Effector CD4-positive, alpha-beta T cell (primary cell): ENCODE data around the gene ST6GAL1.
"Not testable (repeated sequence)": the region's sequence is repeated elsewhere in the genome, so short reads cannot be mapped to it uniquely, and the experiment has no call there.

Experiments used
- DNase-seq: peaks from one replicate; pipeline ENCODE4 v3.0.0-alpha.2; 2020

The ST6GAL1 gene

GRCh38 chr3:186942168-186942567 is 11.8 kb downstream of the ST6GAL1 start:
- no peak for DNase-seq

DNA sequence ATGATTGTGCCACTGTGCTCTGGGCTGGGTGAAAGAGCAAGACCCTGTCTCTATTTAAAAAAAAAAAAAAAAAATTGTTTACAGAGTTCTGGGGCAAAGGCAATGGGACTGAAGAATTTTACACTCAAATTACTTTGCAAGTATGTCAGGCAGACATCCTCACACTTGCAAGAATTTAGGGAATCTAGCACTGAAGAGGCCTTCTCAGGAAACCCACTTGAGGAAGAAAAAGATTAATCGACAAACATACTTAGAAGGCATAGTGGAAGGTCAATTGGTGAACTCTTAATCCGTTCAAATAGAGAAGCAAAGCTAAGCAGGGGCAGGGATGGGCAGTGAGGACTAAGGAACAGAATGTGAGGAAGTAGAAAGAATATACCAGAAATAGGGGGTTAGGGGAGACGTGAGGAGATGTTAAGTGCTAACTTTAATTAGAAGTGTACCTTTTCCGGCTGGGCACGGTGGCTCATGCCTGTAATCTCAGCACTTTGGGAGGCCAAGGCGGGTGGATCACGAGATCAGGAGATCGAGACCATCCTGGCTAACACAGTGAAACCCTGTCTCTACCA is 15.0 kb downstream of the ST6GAL1 start:
- no peak for DNase-seq

GRCh38 chr3:186946756-186947375 is 16.5 kb downstream of the ST6GAL1 start:
- no peak for DNase-seq

- DNase-seq = no peak
These were observed 19.1 kb downstream of the ST6GAL1 start for GRCh38 chr3:186949281-186949982.

- no peak for DNase-seq
These were observed 20.2 kb downstream of the ST6GAL1 start for GRCh38 chr3:186950402-186951093.

- DNase-seq = no peak
These were observed 21.6 kb downstream of the ST6GAL1 start for GRCh38 chr3:186951640-186952552.

DNA sequence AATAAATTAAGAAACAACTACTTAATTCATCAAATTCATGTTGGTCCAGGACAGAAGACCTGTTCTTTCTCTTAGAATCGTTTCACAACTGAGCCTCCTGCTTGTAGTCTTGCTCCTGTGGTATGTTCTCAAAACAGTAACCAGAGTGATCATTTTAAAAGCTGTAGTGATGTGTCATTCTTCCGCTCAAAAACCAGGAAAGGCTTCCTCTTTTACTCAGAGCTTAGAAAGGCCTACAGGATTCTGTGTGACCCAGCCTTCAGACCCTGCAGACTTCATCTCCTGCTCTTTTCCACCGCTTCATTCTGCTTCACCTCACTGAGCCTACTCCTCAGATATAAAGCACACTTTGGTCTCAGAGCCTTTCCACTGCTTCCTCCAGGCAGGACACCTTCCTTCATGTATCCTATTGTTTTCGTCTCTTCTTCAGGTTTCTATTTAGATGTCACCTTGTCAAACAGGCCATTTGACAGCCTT is 22.7 kb downstream of the ST6GAL1 start:
- DNase-seq = no peak

GRCh38 chr3:186953992-186954699 is 23.8 kb downstream of the ST6GAL1 start:
- DNase-seq = not testable (repeated sequence)

DNA sequence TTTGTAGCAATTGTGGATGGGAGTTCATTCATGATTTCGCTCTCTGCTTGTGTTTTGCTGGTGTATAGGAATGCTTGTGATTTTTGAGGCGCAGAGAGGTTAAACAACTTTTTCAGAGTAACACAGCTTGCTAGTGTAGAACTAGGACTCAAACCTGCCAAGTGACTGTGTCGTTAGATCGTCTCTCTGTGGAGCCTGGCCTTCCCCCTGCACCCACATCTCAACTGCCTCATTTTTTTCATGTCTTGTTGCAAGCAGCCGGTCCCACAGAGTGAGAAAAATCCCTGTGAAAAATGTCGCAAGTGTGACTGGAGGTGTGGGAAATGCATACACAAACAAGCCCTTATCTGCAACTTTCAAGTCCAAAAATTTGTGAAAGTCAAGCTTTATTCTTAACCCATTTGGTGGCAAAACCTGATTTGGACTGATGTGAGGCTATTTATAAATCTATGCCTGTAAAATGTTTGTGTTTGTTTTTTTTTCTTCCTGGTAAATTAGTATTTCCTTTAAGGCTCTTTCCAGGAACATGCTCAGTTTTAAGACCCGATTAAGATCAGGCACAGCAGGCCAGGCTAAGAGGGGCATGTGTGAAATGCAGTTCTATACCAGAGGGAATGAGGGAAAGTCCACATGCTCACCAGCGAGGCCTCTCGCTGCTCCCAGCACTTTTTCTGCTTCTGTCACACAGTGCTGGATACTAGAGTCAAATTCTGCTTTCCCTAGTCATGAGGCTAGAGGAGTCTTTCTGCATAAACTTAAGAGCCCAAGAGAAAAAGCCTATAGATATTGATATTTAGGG is 25.8 kb downstream of the ST6GAL1 start:
- DNase-seq = no peak

DNA sequence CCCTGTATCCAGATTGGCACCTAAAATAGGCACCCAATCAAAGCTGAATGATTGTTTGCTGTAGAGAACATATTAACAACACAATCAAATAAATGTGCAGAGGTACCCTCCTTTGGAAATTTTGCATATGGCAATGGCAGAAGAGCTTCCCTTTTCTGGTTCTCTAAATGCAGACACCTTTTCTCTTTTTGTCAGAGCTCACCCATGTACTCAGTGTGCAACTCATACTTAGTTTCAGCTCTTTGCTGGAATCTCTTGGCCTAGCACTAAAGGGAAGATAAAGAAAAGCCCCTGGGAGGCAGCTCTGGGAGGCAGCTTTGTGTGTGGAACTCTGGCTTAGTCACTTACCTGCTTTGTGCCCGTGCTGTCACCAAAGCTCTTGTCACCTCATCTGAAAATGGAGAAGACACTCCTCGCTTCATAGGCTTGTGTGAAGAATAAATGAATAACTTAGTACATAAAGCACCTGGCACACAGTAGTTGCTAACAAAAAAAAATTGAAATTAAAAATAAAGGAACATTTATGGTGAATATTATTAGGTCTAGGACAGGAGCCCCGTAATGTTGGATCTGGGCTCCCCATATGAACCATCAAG is 28.8 kb downstream of the ST6GAL1 start:
- no peak for DNase-seq

DNA sequence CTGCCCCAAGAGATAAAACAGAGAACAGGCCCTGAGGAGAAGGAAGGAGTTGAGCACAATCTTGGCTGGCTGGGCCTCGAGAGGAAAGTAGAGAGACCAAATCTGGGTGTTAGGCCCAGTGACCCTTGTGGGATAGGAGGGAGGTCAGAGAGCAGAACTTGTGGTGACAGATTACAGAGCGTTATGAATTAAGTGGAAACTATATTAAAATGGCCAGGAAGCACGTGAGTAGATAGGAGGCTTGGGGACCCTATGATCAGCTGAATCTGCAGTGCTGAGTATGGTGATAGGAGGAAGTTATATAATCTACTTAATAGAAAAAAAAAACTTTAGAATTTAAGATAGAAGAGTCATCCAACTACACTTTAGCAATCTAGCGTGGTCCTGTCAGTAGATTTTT is 30.0 kb downstream of the ST6GAL1 start:
- DNase-seq = no peak

DNA sequence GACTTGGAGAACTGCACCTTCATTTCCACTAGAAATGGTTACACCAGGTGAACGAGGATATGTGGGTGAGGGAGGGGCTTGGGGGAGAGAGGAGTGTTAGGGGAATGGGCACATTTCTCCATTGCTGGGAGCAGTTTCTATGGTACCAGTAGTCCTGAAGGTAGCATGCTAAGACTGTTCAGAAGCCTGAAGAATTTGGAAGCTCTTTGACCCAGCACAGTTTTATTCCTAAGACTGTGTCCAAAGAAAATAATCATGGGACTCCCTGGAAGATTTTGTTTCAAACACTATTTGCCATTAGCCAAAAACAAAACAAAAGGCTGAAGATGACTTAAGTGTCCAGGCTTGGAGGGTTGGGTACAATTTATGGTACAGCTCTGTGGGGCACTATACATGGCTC is 32.1 kb downstream of the ST6GAL1 start:
- no peak for DNase-seq

- DNase-seq = no peak
These were observed 33.3 kb downstream of the ST6GAL1 start for GRCh38 chr3:186963636-186964035.

DNA sequence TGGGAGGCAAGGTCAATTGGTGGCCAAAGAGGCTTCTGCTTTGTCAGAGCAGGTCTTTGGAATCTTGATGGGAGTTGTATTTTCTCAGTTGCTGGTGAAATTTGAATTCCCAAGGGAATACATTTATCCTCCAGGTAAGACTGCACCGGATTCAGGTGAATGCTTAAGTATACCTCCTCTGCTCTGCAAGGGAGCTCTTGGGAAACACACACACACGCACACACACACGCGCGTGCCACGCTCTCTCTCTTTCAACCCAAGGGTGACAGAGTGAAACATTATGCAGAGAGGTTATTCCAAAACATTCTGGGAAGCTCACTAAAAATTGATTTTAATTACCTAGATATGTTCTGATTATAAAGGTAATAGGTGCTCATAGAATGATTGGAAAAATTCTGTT is 33.7 kb downstream of the ST6GAL1 start:
- no peak for DNase-seq

- DNase-seq = no peak
These were observed 34.3 kb downstream of the ST6GAL1 start for GRCh38 chr3:186964616-186965015.

- no peak for DNase-seq
These were observed 35.0 kb downstream of the ST6GAL1 start for GRCh38 chr3:186965141-186965879.

- no peak for DNase-seq
These were observed 36.1 kb downstream of the ST6GAL1 start for GRCh38 chr3:186966406-186966805.

DNA sequence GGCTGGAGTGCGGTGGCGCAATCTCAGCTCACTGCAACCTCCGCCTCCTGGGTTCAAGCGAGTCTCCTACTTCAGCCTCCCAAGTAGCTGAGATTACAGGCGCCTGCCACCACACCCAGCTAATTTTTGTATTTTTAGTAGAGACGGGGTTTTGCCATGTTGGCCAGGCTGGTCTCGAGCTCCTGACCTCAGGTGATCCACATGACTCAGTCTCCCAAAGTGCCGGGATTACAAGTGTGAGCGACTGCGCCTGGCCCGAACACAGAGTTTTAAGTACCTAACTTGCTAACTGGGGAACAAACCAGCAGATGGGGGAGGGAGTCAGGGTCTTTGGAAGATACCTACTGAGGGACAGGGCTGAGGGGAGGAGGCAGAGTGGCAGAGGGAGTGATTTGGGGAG is 36.9 kb downstream of the ST6GAL1 start:
- DNase-seq = not testable (repeated sequence)

DNA sequence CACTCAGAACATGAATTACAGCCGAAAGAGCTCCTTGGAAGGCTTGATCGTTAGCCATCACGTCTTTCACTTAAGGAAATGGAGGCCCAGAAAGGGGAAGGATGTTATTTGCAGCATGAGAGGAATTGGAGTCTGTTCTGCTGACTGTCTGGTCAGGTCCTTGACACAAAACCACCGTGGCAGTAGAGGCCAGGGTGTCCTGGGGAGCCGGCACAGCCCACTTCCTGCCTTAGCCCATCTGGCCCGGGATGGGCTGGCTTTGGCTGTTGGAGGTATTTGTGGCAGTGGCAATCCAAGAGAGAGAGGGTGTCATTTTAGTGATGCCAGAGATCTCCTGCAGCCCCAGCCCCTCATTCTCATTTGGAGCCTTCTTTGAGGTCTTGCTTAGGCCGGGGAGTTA is 37.4 kb downstream of the ST6GAL1 start:
- DNase-seq = no peak

- DNase-seq = no peak
These were observed 39.3 kb downstream of the ST6GAL1 start for GRCh38 chr3:186969607-186970006.
